ENCODE results near the gene TAF9. TPM values are rescaled to one million over a fixed set of nuclear protein-coding genes. Genes with fewer than 3 reads are reported as not detected.

The TAF9 gene
- total RNA-seq, 2 experiments from 2014 or later, result 101 to 113 TPM

DNA sequence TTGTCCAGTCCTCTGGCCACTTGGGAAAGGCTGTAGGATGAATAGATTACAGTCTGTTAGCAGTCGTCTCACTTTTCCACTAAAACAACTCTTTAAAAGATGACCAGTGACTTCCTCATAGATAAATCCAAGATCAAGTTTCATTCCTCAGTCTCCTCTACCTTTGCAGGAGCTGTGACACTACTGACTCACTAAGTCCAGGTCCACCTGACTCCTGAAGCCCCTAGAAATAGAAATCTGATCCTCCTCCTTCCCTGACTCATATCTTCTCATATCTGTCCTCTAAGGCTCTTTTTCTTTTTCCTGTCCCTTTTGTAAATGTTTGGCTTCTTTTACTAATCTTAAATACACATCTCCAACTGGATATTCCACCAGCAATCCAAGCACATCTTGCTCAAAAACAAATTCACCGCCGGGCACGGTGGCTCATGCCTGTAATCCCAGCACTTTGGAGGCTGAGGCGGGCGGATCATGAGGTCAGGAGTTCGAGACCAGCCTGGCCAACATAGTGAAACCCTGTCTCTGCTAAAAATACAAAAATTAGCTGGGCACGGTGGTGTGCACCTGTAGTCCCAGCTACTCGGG lies 39.3 kb downstream of the TAF9 start:
- H4K20me1 ChIP-seq (ENCODE audit: insufficient read depth, low read length), result no peaks in the 10 kb centered on the region
- intact Hi-C loops (cut with micrococcal nuclease; ENCODE audit: unreplicated experiment), result loop anchor here (5.0 kb wide), 2 partner anchors 63 to 163 kb away; partner anchors contain the start of gene CCNB1
- BruUV-seq (replicated peaks), result no TSS peak
- H3K79me2 ChIP-seq (ENCODE audit: insufficient read depth, low read depth, low read length), result no peaks in the 10 kb centered on the region
- ChIA-PET POLR2A (no interaction called here), CTCF (ENCODE audit: unreplicated experiment) (no interaction called here)
- peaks cover 16% of the 10 kb centered on the region for H3K4me1 ChIP-seq (ENCODE audit: insufficient read depth, low read length, poor library complexity, severe bottlenecking)
- H3K36me3 ChIP-seq (ENCODE audit: insufficient read depth, low read length), result no peaks in the 10 kb centered on the region
- no peak overlapping the region for H3K4me2 ChIP-seq (ENCODE audit: low read length)
- H2AFZ ChIP-seq (ENCODE audit: low read length), result no peak overlapping the region
- H3K4me3 ChIP-seq (ENCODE audit: low read depth, low read length, poor library complexity, severe bottlenecking), result no peak overlapping the region
- DNase-seq (ENCODE audit: low spot score), result no peak
- no peaks in the 10 kb centered on the region for H3K9me2 ChIP-seq (ENCODE audit: insufficient read depth, low read length)
- H3K9me3 ChIP-seq (ENCODE audit: low read length), result no peaks in the 10 kb centered on the region
- TF ChIP-seq, protein P1, sequence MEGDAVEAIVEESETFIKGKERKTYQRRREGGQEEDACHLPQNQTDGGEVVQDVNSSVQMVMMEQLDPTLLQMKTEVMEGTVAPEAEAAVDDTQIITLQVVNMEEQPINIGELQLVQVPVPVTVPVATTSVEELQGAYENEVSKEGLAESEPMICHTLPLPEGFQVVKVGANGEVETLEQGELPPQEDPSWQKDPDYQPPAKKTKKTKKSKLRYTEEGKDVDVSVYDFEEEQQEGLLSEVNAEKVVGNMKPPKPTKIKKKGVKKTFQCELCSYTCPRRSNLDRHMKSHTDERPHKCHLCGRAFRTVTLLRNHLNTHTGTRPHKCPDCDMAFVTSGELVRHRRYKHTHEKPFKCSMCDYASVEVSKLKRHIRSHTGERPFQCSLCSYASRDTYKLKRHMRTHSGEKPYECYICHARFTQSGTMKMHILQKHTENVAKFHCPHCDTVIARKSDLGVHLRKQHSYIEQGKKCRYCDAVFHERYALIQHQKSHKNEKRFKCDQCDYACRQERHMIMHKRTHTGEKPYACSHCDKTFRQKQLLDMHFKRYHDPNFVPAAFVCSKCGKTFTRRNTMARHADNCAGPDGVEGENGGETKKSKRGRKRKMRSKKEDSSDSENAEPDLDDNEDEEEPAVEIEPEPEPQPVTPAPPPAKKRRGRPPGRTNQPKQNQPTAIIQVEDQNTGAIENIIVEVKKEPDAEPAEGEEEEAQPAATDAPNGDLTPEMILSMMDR (conservative IDR thresholded peaks at IDR 0.05; ENCODE audit: low read length), result no peak
- TF ChIP-seq EZH2phosphoT487 (IDR thresholded peaks at IDR 0.05; ENCODE audit: borderline replicate concordance, low read depth, low read length), result no peak
- H3K27ac ChIP-seq (ENCODE audit: low read depth, low read length, poor library complexity, severe bottlenecking), result no peak overlapping the region

DNA sequence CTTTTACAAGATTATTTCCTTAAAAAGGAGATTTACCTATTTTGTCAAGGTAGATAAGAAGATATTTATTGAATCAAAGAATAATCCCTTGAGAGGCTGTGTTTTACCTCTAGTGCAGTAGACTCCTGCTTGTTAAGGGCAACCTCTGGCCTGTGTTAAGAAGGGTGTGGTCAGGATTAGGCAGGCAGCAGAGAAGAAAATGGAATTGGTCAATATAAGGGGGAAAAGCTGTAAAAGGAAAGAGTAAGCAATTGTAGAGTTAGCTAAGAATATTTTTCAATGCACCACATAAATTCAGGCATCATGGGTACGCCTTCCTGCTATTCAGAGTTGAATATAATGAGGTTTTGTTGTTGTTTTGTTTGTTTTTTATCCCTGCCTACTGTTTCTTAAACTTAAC lies 43.0 kb downstream of the TAF9 start:
- no peak overlapping the region for H3K4me3 ChIP-seq (ENCODE audit: low read depth, low read length, poor library complexity, severe bottlenecking)
- no TSS peak for BruUV-seq (replicated peaks)
- no peaks in the 10 kb centered on the region for H3K36me3 ChIP-seq (ENCODE audit: insufficient read depth, low read length)
- TF ChIP-seq, protein P1 (conservative IDR thresholded peaks at IDR 0.05; ENCODE audit: low read length), result no peak
- TF ChIP-seq EZH2phosphoT487 (IDR thresholded peaks at IDR 0.05; ENCODE audit: borderline replicate concordance, low read depth, low read length), result no peak
- H3K79me2 ChIP-seq (ENCODE audit: insufficient read depth, low read depth, low read length), result no peaks in the 10 kb centered on the region
- no peaks in the 10 kb centered on the region for H3K9me3 ChIP-seq (ENCODE audit: low read length)
- H3K4me2 ChIP-seq (ENCODE audit: low read length), result no peak overlapping the region
- H4K20me1 ChIP-seq (ENCODE audit: insufficient read depth, low read length), result no peaks in the 10 kb centered on the region
- no peaks in the 10 kb centered on the region for H3K9me2 ChIP-seq (ENCODE audit: insufficient read depth, low read length)
- no peaks in the 10 kb centered on the region for H3K4me1 ChIP-seq (ENCODE audit: insufficient read depth, low read length, poor library complexity, severe bottlenecking)
- no peak overlapping the region for H3K27ac ChIP-seq (ENCODE audit: low read depth, low read length, poor library complexity, severe bottlenecking)
- intact Hi-C loops (cut with micrococcal nuclease; ENCODE audit: unreplicated experiment), result no loop called here
- POLR2A ChIA-PET, result interaction anchor here (1.4 kb wide), 1 partner anchor 9 kb away, joined by 3 read pairs; no protein-coding TSS in a partner anchor
- no peak overlapping the region for H2AFZ ChIP-seq (ENCODE audit: low read length)
- DNase-seq (ENCODE audit: low spot score), result no peak
- CTCF ChIA-PET (ENCODE audit: unreplicated experiment), result no interaction called here

GRCh38 chr5:69317391-69317790 lies 51.9 kb downstream of the TAF9 start:
- Histone ChIP-seq H4K20me1 (ENCODE audit: insufficient read depth, low read length) (no peaks in the 10 kb centered on the region), H3K9me3 (ENCODE audit: low read length) (no peaks in the 10 kb centered on the region), H2AFZ (ENCODE audit: low read length) (no peak overlapping the region), H3K4me2 (ENCODE audit: low read length) (no peak overlapping the region), H3K9me2 (ENCODE audit: insufficient read depth, low read length) (no peaks in the 10 kb centered on the region), H3K79me2 (ENCODE audit: insufficient read depth, low read depth, low read length) (no peaks in the 10 kb centered on the region), H3K4me3 (ENCODE audit: low read depth, low read length, poor library complexity, severe bottlenecking) (no peak overlapping the region), H3K27ac (ENCODE audit: low read depth, low read length, poor library complexity, severe bottlenecking) (no peak overlapping the region), H3K36me3 (ENCODE audit: insufficient read depth, low read length) (no peaks in the 10 kb centered on the region), H3K4me1 (ENCODE audit: insufficient read depth, low read length, poor library complexity, severe bottlenecking) (no peaks in the 10 kb centered on the region)
- DNase-seq (ENCODE audit: low spot score), result no peak
- ChIA-PET CTCF (ENCODE audit: unreplicated experiment) (no interaction called here), POLR2A (interaction anchor here (0.6 to 1.3 kb wide), 3 partner anchors 9 to 65 kb away, joined by 3 to 6 read pairs (median 3); no protein-coding TSS in a partner anchor)
- intact Hi-C loops (cut with micrococcal nuclease; ENCODE audit: unreplicated experiment), result no loop called here
- BruUV-seq (replicated peaks), result no TSS peak
- TF ChIP-seq EZH2phosphoT487 (IDR thresholded peaks at IDR 0.05; ENCODE audit: borderline replicate concordance, low read depth, low read length), result no peak
- TF ChIP-seq, protein P1 (conservative IDR thresholded peaks at IDR 0.05; ENCODE audit: low read length), result no peak

All from OCI-LY7 (cell line).